NCI-H774 (cell line): Measurements from ENCODE around the gene COX6B2.
A peak's percentile ranks its signal among the peaks of the same experiment; 100 is the strongest.

Source experiments
- DNase-seq: peaks from one replicate; lab custom pipeline; 2025; lab: John Stamatoyannopoulos, UW

The COX6B2 gene

DNA sequence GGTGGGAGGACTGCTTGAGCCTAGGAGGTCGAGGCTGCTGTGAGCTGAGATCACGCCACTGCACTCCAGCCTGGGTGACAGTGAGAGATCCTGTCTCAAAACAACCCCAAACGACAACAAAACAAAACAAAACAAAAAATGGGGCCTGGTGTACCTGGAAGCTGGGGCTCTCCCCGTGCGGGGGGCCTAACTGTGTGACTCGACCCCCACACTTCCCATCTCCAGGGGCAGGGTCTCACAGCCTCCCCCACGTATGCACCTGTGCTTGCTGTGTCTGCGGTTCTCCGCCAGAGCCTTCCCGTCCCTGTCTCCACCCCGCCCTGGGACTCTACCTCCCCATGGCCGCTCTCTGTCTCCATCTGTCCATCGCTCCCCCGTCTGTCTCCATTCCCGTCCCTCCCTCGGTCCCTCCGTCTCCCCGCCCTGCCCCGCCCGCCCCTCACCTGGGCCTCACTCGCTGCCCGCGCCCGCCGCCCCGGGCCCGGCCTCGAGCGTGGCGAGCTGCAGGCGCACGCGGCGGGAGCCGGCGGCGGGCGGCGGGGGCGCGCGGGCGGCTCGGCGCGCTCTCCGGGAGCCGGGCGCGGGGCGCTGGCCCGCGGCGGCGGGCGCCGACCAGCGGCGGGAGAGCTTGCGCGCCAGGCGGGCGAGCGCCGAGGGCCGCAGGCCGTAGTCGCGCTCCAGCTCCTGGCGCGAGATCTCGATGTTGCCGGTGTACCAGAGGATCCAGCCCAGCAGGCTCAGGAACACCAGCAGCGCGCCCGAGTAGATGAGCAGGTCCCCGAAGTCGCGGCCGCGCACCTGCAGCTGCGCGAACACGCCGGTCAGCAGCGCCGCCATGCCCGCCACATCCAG, 29.0 kb upstream of the COX6B2 start:
- peak; percentile 45 for DNase-seq

DNA sequence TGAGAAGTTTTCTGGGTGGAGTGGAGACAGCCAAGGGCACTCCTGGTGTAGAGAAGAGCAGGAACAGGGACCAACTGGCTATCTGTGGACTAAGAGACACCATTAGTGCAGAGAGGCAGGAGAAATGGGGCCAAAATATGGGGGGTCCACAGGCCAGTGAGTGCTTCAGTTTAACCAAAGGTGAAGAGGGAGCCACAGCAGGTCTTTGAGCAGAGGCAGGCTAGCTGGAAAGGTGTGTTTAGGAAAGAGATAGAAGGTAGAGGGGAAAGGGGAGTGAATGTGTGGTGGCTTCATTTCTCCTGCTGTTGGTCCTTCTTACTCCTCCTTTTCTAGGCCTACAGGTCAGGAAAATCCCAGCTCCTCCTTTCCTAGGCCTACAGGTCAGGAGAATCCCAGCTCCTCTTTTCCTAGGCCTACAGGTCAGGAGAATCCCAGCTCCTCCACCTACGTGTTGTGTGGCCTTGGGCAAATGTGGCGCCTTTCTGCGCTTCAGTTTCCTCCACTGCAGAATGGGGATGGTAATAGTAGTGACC, 28.1 kb upstream of the COX6B2 start:
- DNase-seq = no peak

DNA sequence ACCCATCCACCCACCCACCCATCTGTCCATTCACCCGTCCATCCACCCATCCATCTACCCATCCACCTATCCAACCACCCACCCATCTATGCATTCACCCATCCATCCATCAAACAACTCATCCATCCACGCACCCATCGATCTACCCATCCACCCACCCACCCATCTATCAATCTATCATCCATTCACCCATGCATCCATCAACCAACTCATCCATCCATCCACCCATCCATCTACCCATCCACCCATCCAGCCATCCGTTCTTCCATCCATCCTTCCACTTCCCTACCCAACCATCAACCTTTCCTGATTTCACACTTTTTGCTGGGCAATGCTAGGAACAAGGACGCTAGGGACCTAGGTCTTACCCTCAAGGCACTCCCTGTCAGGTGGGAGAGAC, 27.5 kb upstream of the COX6B2 start:
- no peak for DNase-seq

DNA sequence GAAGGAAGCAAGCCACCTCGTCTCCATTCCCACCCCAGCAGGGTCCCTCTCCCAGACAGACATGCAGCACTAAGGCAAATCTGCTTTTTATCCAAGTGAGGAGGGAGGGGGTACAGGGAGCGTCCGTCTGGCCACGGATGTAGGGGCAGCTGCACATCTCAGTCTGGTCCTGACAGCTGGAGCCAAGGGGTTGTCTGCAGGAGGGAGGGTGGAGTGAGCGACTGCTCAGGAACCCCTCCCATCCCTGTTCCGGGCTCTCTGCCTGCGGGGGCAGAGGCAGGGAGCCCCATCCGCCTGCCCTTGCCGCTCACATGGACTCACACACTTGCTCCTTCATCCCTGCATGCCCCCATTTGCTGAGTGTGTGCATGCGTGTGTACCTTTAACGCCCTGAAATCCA, 24.7 kb upstream of the COX6B2 start:
- no peak for DNase-seq

DNA sequence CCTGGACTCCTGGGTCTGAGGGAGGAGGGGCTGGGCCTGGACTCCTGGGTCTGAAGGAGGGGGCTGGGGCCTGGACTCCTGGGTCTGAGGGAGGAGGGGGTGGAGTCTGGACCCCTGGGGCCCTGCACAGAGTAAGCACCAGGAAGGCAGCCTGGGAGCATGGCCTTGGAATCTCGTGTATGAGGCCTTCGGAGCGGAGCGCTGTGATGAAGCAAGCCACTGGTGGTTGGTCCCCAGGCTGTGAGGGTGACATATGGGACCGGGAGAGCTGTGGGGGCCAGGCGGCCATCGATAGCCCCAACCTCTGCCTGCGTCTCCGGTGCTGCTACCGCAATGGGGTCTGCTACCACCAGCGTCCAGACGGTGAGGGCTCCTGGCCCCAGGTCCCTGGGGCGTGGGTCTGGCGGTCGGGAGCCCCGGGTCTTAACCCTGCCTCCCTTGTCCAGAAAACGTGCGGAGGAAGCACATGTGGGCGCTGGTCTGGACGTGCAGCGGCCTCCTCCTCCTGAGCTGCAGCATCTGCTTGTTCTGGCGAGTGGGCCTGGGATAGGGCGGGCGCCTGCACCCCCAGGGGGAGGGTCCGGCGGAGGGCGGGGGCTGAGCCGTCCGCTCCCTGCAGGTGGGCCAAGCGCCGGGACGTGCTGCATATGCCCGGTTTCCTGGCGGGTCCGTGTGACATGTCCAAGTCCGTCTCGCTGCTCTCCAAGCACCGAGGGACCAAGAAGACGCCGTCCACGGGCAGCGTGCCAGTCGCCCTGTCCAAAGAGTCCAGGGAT, 23.0 kb upstream of the COX6B2 start:
- DNase-seq = no peak

DNA sequence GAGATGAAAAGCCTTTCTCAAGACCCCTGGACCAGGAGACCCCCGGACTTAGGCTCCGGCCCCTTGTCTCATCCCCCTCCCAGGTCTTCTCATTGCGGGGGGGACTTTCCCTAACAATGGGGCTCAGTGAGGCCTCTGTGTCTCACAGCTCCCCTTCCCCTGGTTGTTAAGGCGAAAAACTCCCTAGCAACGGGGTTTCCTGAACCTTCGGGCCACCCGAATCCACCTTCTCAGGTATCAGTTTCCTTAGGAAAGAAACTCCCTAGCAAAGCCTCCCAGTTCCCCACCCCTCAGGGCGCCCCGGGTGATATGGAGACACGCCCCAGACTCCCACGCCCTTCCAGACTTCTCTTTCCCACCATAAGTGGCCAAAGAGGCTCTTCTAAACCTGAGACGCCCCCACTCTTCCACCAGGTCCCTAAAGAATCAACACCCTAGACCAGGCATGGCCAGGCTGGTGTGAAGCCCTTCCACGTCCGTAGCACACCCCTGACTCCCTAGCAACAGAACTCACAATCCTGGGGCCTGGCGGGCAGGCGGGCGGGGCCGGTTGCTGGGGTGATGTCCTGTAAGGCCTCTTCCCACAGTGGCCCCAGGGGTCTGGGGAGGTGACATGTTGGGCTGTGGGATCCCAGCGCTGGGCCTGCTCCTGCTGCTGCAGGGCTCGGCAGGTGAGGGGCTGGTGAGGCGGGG, 21.9 kb upstream of the COX6B2 start, which contains the start of gene TMEM190:
TMEM190 (plus strand) TSS at position 586 of the 693 bp plus-strand sequence; CDS start at position 614, 28 bp downstream.
- no peak for DNase-seq

DNA sequence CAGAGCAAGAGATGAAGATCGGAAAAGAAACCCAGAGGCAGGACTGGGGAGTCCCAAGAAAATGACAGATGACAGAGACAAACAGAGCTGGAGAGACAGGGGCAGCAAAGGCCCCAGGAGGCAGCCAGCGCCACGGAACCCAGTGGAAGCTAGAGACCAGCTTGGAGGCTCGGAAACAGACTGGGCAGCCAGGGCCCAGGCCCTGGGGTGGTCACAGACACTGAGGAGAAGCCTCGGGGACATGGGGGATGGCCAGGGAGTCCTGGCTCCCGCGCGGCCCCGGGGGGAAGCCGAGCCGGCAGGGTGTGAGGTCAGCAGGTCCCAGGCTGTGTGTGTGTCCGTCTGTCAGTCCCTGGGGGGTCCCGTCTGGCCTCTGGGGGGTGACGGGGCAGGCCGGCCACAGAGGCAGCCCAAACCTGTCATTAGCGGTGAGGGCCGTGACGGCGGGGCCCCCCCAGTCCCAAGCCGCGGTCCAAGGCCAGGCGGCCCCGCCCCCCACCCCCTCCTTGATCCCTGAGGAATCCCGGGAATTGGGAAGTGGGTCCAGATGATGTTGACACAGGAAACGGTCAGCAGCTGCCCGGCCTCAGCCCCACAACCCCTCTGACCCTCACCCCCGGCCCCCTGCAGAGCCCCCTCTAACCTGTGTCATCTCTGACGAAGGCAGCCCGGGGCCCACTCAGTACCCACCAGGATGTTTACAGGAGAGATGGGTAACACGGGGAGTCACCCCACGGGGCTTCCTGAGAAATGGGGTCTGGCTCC, 19.7 kb upstream of the COX6B2 start:
- no peak for DNase-seq

DNA sequence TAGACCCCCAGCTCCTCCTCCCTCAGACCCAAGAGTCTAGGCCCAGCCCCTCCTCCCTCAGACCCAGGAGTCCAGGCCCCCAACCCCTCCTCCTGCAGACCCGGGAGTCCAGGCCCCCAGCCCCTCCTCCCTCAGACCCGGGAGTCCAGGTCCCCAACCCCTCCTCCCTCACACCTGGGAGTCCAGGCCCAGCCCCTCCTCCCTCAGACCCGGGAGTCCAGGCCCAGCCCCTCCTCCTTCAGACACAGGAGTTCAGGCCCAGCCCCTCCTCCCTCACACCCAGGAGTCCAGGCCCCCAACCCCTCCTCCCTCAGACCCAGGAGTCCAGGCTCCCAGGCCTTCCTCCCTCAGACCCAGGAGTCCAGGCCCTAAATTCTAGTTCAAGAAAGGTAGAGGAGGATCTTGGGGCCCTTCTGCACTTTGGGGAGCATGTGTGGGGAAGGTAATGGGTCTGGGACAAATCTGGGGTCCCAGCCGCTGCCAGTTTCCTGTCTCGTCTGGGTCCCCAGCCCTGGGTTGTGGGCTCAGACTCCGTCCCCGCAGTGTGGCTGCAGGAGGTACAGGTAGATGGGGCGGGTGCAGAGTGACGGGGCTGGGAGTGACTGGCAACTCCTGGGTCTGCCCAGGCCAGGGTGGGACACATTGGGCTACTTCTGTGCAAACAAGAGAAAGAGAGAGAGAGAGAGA, 18.9 kb upstream of the COX6B2 start:
- no peak for DNase-seq

DNA sequence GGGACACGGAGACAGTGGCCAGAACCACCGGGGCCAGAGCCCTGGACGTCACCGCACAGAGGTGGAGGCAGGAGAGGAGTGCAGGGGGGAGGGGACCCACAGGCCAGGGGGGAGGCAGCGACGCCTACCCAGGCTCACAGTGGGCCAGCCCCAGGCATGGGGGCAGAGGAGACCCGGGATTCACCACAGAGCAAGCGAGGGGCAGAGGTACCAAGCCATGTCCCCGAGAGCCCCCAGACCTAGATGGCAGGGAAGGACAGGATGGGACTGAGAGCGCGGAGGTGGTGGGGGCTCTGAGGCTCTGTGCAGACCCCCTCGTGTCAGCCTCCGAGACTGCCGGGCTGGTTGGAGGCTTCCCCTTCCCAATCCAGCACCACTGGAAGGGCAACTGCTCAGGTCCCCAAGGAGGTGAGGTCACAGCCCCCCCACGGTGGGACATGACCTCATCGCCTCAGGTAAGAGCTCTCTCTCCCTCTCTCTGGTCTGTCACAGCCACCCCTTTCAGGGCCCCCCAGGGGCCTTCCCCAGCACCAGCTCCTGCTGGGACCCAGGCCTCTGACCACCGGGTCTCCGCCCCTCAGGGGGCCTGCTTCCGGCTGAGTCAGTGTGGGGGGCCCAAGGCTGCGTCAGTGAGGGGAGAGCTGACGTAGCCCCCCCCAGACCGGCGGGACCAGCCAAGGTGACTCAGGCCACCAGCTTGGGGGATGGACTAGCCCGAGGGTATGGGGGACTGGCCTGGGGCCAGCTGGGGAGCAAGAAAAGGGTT, 18.0 kb upstream of the COX6B2 start:
- DNase-seq = no peak

DNA sequence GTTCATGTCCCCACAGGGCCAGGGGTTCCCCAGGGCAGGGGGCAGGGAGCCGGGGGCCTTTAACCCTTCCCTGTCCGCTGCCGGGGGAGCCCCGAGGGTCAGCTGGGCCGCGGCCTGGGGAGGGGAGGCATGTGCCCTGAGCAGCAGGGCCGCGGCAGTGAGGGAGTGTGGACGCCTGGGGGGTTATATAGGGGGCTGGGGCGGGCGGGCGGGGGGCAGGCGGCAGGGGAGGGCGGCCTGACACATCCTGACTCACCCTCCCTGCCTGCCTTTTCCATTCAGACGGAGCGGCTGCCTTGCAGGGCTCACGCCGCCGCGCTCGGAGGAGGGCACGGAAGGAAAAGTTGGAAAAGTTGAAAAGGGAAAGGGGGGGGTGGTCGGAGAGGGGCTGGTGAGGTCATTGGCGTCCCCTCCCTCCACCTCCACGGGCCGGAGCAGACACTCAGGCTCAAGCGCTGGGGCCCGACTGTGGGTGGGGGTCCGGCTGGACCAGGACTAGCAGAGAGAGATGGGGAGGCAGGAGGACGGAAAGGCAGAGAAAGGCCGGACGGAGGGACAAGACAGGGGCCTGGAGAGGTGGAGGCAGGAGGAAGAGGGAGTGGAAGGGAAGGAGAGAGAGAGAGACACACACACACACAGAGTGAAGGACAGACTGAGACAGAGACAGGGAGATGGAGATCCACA, 15.9 kb upstream of the COX6B2 start, which contains the start of gene IL11:
IL11 (minus strand) TSS at position 159 of the 684 bp plus-strand sequence; CDS start at position 6, 153 bp downstream.
- no peak for DNase-seq

DNA sequence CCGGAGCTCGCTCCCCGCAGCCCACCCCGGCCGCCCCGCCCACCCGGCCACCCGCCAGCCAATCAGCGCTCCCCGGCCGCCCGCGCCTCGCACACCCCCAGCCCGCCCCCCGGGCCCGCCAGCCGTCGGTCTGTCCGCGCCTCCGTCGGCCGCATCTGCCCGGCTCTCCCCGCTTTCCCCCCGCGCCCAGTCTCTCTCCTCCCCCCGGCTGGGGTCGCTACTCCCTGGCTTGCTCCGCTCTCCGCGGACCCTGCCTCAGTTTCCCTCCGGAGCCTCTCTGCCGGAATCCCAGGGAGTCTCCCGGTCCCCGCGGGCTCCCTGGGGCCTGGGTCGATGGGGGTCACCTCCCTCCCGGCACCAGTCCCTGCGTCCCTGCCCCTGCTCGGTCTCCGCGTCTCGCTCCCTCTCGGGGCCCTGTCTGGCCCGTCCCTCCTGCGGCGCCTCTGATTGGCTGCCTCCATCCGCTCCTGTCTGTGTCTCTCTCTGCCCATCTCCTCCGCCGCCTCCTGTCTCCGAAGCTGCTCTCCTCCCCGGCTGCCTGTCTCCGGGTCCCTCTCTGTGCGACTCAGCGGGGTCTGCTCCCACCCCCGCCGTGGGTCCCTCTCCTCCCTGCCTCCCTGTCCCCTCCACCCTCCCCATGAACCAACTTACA, 15.3 kb upstream of the COX6B2 start:
- no peak for DNase-seq

DNA sequence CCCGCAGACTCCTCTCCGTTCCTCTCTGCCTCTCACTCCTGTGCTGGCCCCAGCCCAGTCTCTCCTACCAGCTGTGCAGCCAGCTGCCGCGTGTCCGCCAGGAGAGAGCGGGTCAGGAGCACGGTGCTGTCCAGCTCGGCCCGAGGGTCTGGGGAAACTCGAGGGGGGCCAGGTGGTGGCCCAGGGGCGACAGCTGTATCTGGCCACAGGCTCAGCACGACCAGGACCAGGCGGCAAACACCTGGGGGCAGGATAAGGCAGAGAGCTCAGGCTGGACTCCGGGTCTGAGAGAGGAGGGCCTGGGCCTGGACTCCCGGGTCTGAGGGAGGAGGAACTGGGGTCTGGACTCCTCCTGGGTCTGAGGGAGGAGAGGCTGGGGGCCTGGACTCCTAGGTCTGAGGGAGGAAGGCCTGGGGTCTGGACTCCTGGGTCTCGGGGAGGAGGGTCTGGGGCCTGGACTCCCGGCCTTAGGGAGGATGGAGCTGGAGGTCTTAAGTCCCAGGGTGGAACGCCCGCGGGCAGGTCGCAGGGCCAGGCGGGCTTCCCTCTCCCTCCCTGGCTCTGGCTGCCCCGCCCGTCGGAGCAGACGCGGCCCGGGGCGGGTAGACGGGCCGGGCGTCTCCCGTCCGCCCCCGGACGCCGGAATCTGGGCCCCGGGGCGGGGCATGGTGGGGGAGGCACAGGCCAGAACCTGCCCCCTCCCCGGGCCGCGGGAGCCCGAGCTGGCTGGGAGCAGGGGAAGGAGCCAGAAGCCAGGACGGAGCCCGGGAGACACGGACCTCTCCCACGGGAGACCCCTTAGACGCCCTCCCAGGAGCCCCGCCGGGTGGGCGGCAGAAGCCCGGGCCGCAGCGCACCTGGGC, 14.4 kb upstream of the COX6B2 start:
- DNase-seq = no peak

DNA sequence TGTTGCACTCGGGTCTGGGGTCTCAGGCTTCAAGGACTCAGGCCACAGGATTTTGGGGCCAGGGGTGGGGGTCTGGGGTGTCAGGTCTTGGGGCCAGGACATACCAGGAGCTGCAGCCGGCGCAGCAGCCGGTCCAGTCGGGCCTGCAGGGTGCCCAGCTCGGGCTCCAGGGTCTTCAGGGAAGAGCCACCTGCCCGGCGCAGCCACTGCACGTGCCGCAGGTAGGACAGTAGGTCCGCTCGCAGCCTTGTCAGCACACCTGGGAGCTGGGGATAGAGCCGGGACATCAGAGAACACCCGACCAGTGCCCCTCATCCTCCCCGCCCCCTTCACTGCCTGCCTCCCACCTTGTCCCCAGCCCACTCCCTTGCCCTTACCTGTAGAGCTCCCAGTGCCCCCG, 13.6 kb upstream of the COX6B2 start:
- DNase-seq = no peak

DNA sequence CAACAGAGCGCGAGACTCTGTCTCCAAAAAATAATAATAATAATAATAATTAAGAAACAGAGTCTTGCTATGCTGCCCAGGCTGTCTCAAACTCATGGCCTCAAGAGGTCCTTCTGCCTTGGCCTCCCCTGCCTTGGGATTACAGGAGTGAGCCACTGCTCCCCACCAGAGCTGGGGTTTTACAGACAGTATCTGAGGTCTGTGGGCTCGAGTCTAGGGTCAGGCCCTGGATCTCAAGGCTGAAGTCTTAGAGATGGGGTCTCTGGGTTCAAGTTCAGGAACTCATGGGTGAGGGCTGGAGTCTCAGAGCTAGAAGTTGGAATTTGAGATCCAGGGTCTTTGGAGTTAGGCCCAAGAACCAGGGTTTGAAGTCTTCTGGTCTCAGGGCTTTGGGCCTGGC, 12.3 kb upstream of the COX6B2 start:
- no peak for DNase-seq

DNA sequence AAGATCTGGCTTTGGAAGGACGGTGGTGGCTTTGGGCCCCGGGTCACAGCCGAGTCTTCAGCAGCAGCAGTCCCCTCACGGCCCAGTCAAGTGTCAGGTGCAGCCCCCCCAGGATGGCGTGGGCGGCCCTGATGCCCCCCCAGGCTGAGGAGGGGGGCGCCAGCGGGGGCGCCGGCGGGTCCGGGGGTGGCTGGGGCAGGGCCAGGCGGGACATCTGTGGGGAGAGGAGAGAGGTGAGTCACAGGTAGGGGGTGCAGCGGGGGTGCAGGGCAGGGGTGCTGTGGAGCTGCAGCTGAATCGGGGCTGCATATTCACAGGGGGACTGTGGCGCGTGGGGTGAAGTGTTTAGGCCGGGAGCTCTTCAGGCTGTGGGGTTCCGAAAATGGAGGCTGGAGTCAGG, 11.4 kb upstream of the COX6B2 start:
- no peak for DNase-seq

DNA sequence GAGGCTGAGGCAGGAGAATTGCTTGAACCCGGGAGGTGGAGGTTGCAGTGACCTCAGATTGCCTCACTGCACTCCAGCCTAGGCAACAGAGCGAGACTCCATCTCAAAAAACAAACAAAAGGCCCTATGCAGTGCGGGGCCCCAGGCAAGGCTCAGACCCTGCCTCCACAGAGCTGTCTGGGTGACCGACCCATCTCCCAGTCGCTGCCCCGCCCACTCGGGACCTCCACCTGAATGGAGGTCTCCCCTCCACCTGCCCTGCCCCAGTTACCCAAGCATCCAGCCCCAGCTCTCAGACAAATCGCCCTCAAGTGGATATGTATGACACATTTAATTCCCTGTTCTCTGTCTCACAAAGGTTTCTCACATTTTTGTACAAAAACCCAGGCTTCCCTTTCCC, 10.7 kb upstream of the COX6B2 start:
- no peak for DNase-seq

DNA sequence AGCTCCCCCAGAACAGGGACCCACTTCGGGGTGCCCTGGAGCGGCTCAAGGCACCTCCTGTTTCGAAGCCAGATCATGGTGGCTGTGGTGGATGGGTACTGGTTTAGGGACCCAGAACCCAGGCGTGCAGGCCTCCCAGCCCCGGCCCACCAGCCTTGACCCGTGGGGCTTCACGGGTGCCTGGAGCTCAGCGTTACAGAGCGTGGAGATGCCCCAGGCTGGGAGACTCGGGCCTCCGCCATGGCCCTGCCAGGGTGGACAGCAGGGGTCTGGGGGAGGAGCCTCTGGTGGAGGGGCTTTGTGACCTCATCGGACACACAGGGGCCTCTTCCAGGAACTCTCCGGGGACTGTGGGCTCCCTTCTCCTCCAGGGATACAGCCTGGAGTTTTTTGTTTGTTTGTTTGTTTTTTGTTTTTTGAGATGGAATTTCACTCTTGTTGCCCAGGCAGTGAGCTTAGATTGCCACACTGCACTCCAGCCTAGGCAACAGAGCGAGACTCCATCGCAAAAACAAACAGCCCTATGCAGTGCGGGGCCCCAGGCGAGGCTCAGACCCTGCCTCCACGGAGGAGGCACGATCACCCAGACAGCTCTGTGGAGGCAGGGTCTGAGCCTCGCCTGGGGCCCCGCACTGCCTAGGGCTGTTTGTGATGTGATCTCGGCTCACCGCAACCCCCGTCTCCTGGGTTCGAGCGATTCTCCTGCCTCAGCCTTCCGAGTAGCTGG, 8.6 kb upstream of the COX6B2 start, which contains the start of gene GARIN5B:
GARIN5B (minus strand) TSS at position 271 of the 727 bp plus-strand sequence; CDS start at position 77, 194 bp downstream.
- no peak for DNase-seq
